Activated T-cell treated with anti-CD3 and anti-CD28 coated beads for 48 hours (primary cell): ENCODE results near the gene B4GALNT1.
"Not testable (repeated sequence)": the region's sequence is repeated elsewhere in the genome, so short reads cannot be mapped to it uniquely, and the experiment has no call there.

ENCODE experiments used
- DNase-seq: peaks from one replicate; pipeline ENCODE4 v3.0.0-alpha.2; 2020; ENCODE audit warnings: low read depth

The B4GALNT1 gene

GRCh38 chr12:57632958-57633840 is at the start of gene B4GALNT1:
B4GALNT1 (minus strand) TSS chr12:57633201; CDS start chr12:57632132, 1,069 bp downstream.
- peak; percentile 71 for DNase-seq

- DNase-seq, result no peak
These were observed 46.7 kb upstream of the B4GALNT1 start for GRCh38 chr12:57679697-57680096.

GRCh38 chr12:57677947-57678346 is 44.9 kb upstream of the B4GALNT1 start:
- DNase-seq, result not testable (repeated sequence)

- no peak for DNase-seq
These were observed 41.7 kb upstream of the B4GALNT1 start for GRCh38 chr12:57674691-57675090.

GRCh38 chr12:57672801-57673200 is 39.8 kb upstream of the B4GALNT1 start:
- DNase-seq, result no peak

GRCh38 chr12:57671811-57672210 is 38.8 kb upstream of the B4GALNT1 start:
- DNase-seq, result not testable (repeated sequence)

- not testable (repeated sequence) for DNase-seq
These were observed 36.7 kb upstream of the B4GALNT1 start for GRCh38 chr12:57669691-57670090.

- DNase-seq, result no peak
These were observed 33.9 kb upstream of the B4GALNT1 start for GRCh38 chr12:57666897-57667296.

- DNase-seq, result not testable (repeated sequence)
These were observed 32.2 kb upstream of the B4GALNT1 start for GRCh38 chr12:57665066-57665820.

- DNase-seq, result no peak
These were observed 28.4 kb upstream of the B4GALNT1 start for GRCh38 chr12:57661376-57661775.

- DNase-seq, result no peak
These were observed 25.9 kb upstream of the B4GALNT1 start for GRCh38 chr12:57658890-57659289.

GRCh38 chr12:57657744-57658143 is 24.7 kb upstream of the B4GALNT1 start:
- no peak for DNase-seq

GRCh38 chr12:57656408-57656807 is 23.4 kb upstream of the B4GALNT1 start:
- not testable (repeated sequence) for DNase-seq

GRCh38 chr12:57655541-57656240 is 22.7 kb upstream of the B4GALNT1 start:
- no peak for DNase-seq

- DNase-seq, result no peak
These were observed 21.0 kb upstream of the B4GALNT1 start for GRCh38 chr12:57654042-57654441.

- not testable (repeated sequence) for DNase-seq
These were observed 13.7 kb upstream of the B4GALNT1 start for GRCh38 chr12:57646659-57647049.

- DNase-seq, result not testable (repeated sequence)
These were observed 13.1 kb upstream of the B4GALNT1 start for GRCh38 chr12:57645990-57646658.

GRCh38 chr12:57641699-57642442 is 8.9 kb upstream of the B4GALNT1 start:
- no peak for DNase-seq

GRCh38 chr12:57640175-57641042 is 7.4 kb upstream of the B4GALNT1 start:
- DNase-seq, result no peak

- DNase-seq, result no peak
These were observed 5.1 kb upstream of the B4GALNT1 start for GRCh38 chr12:57638096-57638495.
